Measurements from ENCODE around the gene CRACR2A. TPM values are rescaled to one million over a fixed set of nuclear protein-coding genes. Genes with fewer than 3 reads are reported as not detected.

Gene CRACR2A
- polyA plus RNA-seq, 1 experiment, result 1.4 TPM

GRCh38 chr12:3717283-3717898, 35.5 kb downstream of the CRACR2A start:
- DNase-seq (ENCODE audit: low read depth), result no peak
- ChIA-PET CTCF (interaction anchor here (0.5 kb wide), 1 partner anchor 145 kb away, joined by 3 read pairs; no protein-coding TSS in a partner anchor), POLR2A (no interaction called here)
- no peak for TF ChIP-seq CTCF (IDR thresholded peaks at IDR 0.05; ENCODE audit: insufficient read depth, low read depth, low read length)
- H3K4me3 ChIP-seq (ENCODE audit: low read depth, low read length), result no peak overlapping the region
- no peaks in the 10 kb centered on the region for H3K36me3 ChIP-seq (ENCODE audit: control insufficient read depth, insufficient read depth, low read length)
- H3K27me3 ChIP-seq (ENCODE audit: control insufficient read depth, insufficient read depth, low read length), result no peaks in the 10 kb centered on the region; the same call in 1 of the 2 replicates

- Histone ChIP-seq H3K4me3 (ENCODE audit: low read depth, low read length) (no peak overlapping the region), H3K36me3 (ENCODE audit: control insufficient read depth, insufficient read depth, low read length) (no peaks in the 10 kb centered on the region), H3K27me3 (ENCODE audit: control insufficient read depth, insufficient read depth, low read length) (no peaks in the 10 kb centered on the region; the same call in 1 of the 2 replicates)
- no peak for TF ChIP-seq CTCF (IDR thresholded peaks at IDR 0.05; ENCODE audit: insufficient read depth, low read depth, low read length)
- no peak for DNase-seq (ENCODE audit: low read depth)
- ChIA-PET POLR2A (no interaction called here), CTCF (no interaction called here)
Measured at GRCh38 chr12:3715999-3716398, 36.9 kb downstream of the CRACR2A start.

DNA sequence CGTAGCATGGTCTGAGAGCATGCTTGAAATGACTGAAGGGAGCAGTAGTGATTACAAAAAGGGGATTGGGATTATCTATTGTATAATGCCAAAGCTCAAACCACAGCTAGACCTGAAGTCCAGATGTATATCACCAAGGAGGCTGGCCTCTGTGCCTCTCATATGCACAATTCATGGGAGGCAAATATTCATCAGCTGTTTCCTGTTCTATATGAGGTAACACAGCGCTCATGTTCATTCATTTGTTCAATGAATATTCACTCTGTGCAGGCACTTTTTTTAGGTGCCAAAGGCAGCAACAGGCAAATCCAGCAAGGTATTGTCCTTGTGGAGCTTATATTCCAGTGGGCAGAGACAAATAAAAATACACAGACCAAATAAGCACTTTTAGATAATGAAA, 39.0 kb downstream of the CRACR2A start:
- Histone ChIP-seq H3K4me3 (ENCODE audit: low read depth, low read length) (no peak overlapping the region), H3K36me3 (ENCODE audit: control insufficient read depth, insufficient read depth, low read length) (no peaks in the 10 kb centered on the region), H3K27me3 (ENCODE audit: control insufficient read depth, insufficient read depth, low read length) (no peaks in the 10 kb centered on the region; the same call in 1 of the 2 replicates)
- TF ChIP-seq CTCF (IDR thresholded peaks at IDR 0.05; ENCODE audit: insufficient read depth, low read depth, low read length), result no peak
- ChIA-PET POLR2A (no interaction called here), CTCF (no interaction called here)
- no peak for DNase-seq (ENCODE audit: low read depth)

- ChIA-PET POLR2A (no interaction called here), CTCF (no interaction called here)
- Histone ChIP-seq H3K27me3 (ENCODE audit: control insufficient read depth, insufficient read depth, low read length) (no peaks in the 10 kb centered on the region; the same call in 1 of the 2 replicates), H3K4me3 (ENCODE audit: low read depth, low read length) (no peak overlapping the region), H3K36me3 (ENCODE audit: control insufficient read depth, insufficient read depth, low read length) (no peaks in the 10 kb centered on the region)
- TF ChIP-seq CTCF (IDR thresholded peaks at IDR 0.05; ENCODE audit: insufficient read depth, low read depth, low read length), result no peak
- DNase-seq (ENCODE audit: low read depth), result no peak
Measured at GRCh38 chr12:3713483-3713882, 39.4 kb downstream of the CRACR2A start.

GRCh38 chr12:3712209-3712992, 40.5 kb downstream of the CRACR2A start:
- CTCF ChIA-PET, result no interaction called here

More at GRCh38 chr12:3712209-3712992, 40.5 kb downstream of the CRACR2A start:
- no peaks in the 10 kb centered on the region for H3K36me3 ChIP-seq (ENCODE audit: control insufficient read depth, insufficient read depth, low read length)
- TF ChIP-seq CTCF (IDR thresholded peaks at IDR 0.05; ENCODE audit: insufficient read depth, low read depth, low read length), result no peak
- no peaks in the 10 kb centered on the region; the same call in 1 of the 2 replicates for H3K27me3 ChIP-seq (ENCODE audit: control insufficient read depth, insufficient read depth, low read length)
- DNase-seq (ENCODE audit: low read depth), result no peak
- no peak overlapping the region for H3K4me3 ChIP-seq (ENCODE audit: low read depth, low read length)
- POLR2A ChIA-PET, result no interaction called here

All from BJ (cell line).